ENCODE data around the gene PIGK. TPM values are rescaled to one million over a fixed set of nuclear protein-coding genes. Genes with fewer than 3 reads are reported as not detected.
A peak's percentile ranks its signal among the peaks of the same experiment; 100 is the strongest.
"Not testable (repeated sequence)": the region's sequence is repeated elsewhere in the genome, so short reads cannot be mapped to it uniquely, and the experiment has no call there.

PIGK gene
- 46.2 and 53.7 TPM in 2 replicates for total RNA-seq (2014; rRNA removed)
- polyA plus RNA-seq (2012): 21.7 TPM

- DNase-seq (ENCODE audit: low read depth): peak; percentile 88
Observed at GRCh38 chr1:77219166-77219887, at the start of gene PIGK. TSS of gene PIGK (minus strand) at chr1:77219430. CDS start at chr1:77219402, 28 bp downstream.

DNA sequence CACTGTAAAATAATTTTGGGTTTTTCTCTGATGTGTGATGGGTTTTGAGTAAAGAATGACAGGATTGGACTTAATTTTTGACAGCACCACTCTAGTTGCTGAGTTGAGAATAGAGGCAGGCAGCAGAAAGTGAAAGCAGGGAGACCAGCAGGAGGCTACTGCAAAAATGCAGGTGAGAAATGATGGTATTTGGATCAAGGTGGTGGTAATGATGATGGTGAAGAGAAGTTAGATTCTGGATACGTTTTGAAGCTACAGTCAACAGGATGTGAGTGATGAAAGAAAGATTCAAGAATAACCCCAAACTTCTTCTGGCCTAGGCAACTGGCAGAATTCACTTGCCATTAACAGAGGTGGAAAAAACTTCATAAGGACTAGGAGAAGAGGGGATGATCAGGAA is 47.8 kb upstream of the PIGK start:
- DNase-seq (ENCODE audit: low read depth): no peak

DNA sequence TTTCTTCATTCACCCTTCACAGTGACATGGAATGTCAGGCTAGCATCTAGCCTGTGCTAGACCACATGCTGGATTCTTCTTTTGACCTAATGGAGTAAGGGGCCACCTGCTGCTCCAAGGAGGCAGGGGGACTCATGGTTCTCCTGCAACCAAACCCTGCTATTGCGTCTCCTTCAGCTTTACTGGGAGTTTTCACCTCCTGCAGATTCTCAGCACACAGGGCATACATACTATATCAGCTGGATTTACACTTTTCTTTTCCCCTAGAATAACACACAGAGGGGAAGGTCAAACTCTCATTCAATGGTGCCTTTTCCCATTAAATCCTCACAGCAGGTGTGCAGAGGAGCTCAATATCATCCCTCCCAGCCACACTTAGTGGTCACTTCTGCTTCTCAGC is 46.0 kb upstream of the PIGK start:
- DNase-seq (ENCODE audit: low read depth): no peak

DNA sequence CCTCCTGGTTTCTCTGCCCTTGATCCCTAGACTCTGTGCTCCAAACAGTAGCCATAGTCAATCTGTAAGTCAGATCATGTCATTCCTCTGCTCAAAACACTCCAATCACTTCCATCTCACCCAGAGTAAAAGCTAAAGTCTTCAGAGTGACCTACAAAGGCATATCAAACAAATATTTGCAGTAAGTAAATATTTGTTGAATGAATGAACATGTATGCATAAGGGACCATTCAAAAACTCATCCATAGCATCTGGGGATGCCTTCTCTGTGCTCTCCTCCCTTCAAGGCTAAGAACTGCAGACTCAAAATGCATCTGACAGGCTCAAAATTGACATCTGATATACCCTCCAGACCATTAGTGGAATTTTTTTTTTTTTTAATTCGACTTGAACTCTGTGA is 44.5 kb upstream of the PIGK start:
- no peak for DNase-seq (ENCODE audit: low read depth)

- DNase-seq (ENCODE audit: low read depth): no peak
Observed at GRCh38 chr1:77253211-77253610, 34.0 kb upstream of the PIGK start.

- DNase-seq (ENCODE audit: low read depth): peak; percentile 57
Observed at GRCh38 chr1:77250126-77250525, 30.9 kb upstream of the PIGK start.

GRCh38 chr1:77245830-77246229 is 26.6 kb upstream of the PIGK start:
- DNase-seq (ENCODE audit: low read depth): no peak

DNA sequence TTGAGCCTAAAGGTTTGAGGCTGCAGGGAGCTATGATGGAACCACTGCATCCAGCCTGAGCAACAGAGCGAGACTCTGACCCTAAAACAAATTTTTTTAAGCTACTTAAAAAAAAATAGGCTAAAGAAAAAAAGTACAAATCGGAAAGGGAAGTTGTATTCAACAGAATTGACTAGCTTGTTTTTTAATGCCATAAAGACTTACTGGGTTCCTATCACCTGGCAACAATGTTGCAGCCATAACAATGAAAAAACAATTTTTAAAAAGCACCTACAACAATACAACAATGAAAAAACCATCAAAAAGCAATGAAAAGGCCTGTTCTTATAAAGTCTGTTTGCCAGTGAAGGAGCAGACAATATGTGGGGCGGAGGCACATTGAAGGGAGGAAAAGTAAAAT is 20.1 kb upstream of the PIGK start:
- no peak for DNase-seq (ENCODE audit: low read depth)

DNA sequence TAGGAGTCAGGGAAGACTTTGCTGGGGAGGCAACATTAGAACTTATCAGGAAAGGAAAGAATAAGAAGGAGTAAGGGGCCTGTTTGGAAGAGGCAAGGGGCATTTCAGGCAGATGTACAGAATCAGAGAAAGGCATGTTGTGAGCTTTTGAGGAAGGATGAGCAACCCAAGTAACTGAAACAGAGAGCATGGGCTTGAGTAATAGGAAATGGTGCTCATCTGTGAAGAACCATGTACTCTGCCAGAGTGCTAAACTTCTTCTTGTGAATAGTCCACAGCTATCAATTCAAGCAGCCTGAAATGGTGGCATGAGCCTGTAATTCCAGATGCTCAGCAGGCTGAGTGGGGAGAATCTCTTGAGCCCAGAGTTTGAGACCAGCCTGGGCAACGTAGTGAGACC is 19.2 kb upstream of the PIGK start:
- no peak for DNase-seq (ENCODE audit: low read depth)

- DNase-seq (ENCODE audit: low read depth): no peak
Observed at GRCh38 chr1:77234943-77235342, 15.7 kb upstream of the PIGK start.

GRCh38 chr1:77234096-77234495 is 14.9 kb upstream of the PIGK start:
- DNase-seq (ENCODE audit: low read depth): no peak

DNA sequence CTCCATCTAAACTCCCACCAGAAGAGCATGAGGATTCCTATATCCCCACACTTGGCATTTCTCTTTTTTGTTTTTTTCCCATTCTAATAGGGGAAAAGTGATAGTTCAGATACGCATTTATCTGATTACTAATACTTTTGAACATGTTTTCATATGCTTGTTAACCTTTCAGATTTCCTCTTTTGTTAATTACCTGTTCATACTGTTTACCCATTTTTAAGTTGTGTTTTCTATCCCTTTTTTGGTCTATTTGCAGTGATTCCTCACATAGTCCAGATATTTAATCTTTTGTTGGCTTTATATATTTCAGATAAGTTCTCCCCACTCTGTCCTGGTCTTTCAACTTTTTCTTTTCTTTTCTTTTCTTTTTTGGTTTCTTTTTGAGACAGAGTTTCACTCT is 13.6 kb upstream of the PIGK start:
- no peak for DNase-seq (ENCODE audit: low read depth)

- peak; percentile 57 for DNase-seq (ENCODE audit: low read depth)
Observed at GRCh38 chr1:77230051-77230450, 10.8 kb upstream of the PIGK start.

DNA sequence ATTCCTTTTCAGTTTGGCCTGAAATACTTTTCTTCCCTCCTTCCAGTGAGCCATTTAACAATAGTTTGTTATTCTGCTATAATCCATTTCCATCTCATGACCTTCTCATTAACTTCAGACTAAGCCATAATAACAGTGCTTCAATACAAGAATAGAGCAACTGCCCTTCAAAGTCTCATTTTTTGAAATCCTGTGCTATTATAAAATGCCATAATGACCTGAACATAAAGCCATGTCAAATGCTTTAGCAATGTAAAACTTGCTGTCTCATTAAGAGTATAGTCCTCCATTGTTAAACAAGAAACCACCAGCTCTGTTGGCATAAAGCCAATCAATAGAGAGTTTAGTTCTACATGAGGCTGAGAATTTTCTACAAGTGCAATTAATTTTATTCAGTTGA is 9.6 kb upstream of the PIGK start:
- DNase-seq (ENCODE audit: low read depth): no peak

DNA sequence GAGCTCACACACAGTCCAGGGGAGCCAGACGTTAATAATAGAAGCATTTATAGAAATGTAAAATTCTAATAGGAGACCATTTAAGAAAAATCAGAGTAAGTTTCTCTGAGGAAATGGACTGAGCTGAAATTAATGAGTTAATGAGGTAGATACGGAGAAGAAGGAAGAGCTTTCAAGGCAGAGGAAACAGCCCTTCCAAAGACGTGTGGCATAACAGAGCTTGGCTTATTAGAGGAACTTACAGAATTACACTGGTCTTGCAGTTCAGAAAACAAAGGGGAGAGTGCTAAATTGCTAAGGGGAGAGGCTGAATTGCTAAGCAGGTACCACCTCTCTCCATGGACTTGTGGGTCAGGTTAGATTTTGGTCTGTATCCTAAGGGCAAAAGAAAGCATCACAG is 8.2 kb upstream of the PIGK start:
- no peak for DNase-seq (ENCODE audit: low read depth)

- DNase-seq (ENCODE audit: low read depth): no peak
Observed at GRCh38 chr1:77222496-77222895, 3.3 kb upstream of the PIGK start.

- DNase-seq (ENCODE audit: low read depth): peak; percentile 72
Observed at GRCh38 chr1:77220687-77221463, 1.6 kb upstream of the PIGK start.

GRCh38 chr1:77218477-77219165 is 609 bp downstream of the PIGK start:
- DNase-seq (ENCODE audit: low read depth): peak; percentile 33

GRCh38 chr1:77204043-77204442 is 15.2 kb downstream of the PIGK start:
- not testable (repeated sequence) for DNase-seq (ENCODE audit: low read depth)

GRCh38 chr1:77202751-77203150 is 16.5 kb downstream of the PIGK start:
- no peak for DNase-seq (ENCODE audit: low read depth)

GRCh38 chr1:77200806-77201205 is 18.4 kb downstream of the PIGK start:
- DNase-seq (ENCODE audit: low read depth): no peak

- no peak for DNase-seq (ENCODE audit: low read depth)
Observed at GRCh38 chr1:77200293-77200692, 18.9 kb downstream of the PIGK start.
